ENCODE measurements around the gene MYO9B. TPM values are rescaled to one million over a fixed set of nuclear protein-coding genes. Genes with fewer than 3 reads are reported as not detected.

Gene MYO9B
- total and polyA plus RNA-seq, 9 of the 15 experiments (the other 6 are each of a cell fraction or from before 2014, with no cell fraction given), result 2.4 to 77.6 (median 23.0) TPM

GRCh38 chr19:17260842-17261325 lies 185.3 kb downstream of the MYO9B start (continued):
- TF ChIP-seq GTF3C2 (IDR thresholded peaks at IDR 0.05; ENCODE audit: borderline replicate concordance, extremely low read depth, insufficient read length) (no peak), TBP (optimal IDR thresholded peaks at IDR 0.05; ENCODE audit: low read depth, low read length) (peak; percentile 28), SUPT5H (IDR thresholded peaks at IDR 0.05) (peak; percentile 43), BACH1 (tag; IDR thresholded peaks at IDR 0.05) (no peak), EWSR1 (IDR thresholded peaks at IDR 0.05; ENCODE audit: borderline replicate concordance, low read depth, partially characterized antibody) (no peak), TCF7L2 (IDR thresholded peaks at IDR 0.05; ENCODE audit: low read depth, low read length) (no peak), TOE1 (IDR thresholded peaks at IDR 0.05; ENCODE audit: borderline replicate concordance) (peak; percentile 45; the same call in 1 of the 2 replicates), TOE1 (CRISPR knock-in tag; IDR thresholded peaks at IDR 0.05; ENCODE audit: borderline replicate concordance, low read depth) (no peak), NR0B1 (IDR thresholded peaks at IDR 0.05; ENCODE audit: partially characterized antibody) (no peak), ZNF12 (CRISPR knock-in tag; IDR thresholded peaks at IDR 0.05) (no peak)
- TF ChIP-seq, protein P1, sequence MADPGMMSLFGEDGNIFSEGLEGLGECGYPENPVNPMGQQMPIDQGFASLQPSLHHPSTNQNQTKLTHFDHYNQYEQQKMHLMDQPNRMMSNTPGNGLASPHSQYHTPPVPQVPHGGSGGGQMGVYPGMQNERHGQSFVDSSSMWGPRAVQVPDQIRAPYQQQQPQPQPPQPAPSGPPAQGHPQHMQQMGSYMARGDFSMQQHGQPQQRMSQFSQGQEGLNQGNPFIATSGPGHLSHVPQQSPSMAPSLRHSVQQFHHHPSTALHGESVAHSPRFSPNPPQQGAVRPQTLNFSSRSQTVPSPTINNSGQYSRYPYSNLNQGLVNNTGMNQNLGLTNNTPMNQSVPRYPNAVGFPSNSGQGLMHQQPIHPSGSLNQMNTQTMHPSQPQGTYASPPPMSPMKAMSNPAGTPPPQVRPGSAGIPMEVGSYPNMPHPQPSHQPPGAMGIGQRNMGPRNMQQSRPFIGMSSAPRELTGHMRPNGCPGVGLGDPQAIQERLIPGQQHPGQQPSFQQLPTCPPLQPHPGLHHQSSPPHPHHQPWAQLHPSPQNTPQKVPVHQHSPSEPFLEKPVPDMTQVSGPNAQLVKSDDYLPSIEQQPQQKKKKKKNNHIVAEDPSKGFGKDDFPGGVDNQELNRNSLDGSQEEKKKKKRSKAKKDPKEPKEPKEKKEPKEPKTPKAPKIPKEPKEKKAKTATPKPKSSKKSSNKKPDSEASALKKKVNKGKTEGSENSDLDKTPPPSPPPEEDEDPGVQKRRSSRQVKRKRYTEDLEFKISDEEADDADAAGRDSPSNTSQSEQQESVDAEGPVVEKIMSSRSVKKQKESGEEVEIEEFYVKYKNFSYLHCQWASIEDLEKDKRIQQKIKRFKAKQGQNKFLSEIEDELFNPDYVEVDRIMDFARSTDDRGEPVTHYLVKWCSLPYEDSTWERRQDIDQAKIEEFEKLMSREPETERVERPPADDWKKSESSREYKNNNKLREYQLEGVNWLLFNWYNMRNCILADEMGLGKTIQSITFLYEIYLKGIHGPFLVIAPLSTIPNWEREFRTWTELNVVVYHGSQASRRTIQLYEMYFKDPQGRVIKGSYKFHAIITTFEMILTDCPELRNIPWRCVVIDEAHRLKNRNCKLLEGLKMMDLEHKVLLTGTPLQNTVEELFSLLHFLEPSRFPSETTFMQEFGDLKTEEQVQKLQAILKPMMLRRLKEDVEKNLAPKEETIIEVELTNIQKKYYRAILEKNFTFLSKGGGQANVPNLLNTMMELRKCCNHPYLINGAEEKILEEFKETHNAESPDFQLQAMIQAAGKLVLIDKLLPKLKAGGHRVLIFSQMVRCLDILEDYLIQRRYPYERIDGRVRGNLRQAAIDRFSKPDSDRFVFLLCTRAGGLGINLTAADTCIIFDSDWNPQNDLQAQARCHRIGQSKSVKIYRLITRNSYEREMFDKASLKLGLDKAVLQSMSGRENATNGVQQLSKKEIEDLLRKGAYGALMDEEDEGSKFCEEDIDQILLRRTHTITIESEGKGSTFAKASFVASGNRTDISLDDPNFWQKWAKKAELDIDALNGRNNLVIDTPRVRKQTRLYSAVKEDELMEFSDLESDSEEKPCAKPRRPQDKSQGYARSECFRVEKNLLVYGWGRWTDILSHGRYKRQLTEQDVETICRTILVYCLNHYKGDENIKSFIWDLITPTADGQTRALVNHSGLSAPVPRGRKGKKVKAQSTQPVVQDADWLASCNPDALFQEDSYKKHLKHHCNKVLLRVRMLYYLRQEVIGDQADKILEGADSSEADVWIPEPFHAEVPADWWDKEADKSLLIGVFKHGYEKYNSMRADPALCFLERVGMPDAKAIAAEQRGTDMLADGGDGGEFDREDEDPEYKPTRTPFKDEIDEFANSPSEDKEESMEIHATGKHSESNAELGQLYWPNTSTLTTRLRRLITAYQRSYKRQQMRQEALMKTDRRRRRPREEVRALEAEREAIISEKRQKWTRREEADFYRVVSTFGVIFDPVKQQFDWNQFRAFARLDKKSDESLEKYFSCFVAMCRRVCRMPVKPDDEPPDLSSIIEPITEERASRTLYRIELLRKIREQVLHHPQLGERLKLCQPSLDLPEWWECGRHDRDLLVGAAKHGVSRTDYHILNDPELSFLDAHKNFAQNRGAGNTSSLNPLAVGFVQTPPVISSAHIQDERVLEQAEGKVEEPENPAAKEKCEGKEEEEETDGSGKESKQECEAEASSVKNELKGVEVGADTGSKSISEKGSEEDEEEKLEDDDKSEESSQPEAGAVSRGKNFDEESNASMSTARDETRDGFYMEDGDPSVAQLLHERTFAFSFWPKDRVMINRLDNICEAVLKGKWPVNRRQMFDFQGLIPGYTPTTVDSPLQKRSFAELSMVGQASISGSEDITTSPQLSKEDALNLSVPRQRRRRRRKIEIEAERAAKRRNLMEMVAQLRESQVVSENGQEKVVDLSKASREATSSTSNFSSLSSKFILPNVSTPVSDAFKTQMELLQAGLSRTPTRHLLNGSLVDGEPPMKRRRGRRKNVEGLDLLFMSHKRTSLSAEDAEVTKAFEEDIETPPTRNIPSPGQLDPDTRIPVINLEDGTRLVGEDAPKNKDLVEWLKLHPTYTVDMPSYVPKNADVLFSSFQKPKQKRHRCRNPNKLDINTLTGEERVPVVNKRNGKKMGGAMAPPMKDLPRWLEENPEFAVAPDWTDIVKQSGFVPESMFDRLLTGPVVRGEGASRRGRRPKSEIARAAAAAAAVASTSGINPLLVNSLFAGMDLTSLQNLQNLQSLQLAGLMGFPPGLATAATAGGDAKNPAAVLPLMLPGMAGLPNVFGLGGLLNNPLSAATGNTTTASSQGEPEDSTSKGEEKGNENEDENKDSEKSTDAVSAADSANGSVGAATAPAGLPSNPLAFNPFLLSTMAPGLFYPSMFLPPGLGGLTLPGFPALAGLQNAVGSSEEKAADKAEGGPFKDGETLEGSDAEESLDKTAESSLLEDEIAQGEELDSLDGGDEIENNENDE (IDR thresholded peaks at IDR 0.05; ENCODE audit: low read depth, low read length), result no peak
